SK-N-SH (cell line): ENCODE results near the gene MRFAP1. TPM values are rescaled to one million over a fixed set of nuclear protein-coding genes. Genes with fewer than 3 reads are reported as not detected.

Source experiments
- CTCF ChIA-PET: fragments of 300-600, 350-600 bp; formaldehyde crosslinking; extraction: SDS; loops from one replicate; lab custom pipeline; 2021; lab: Yijun Ruan, JAX
- POLR2A ChIA-PET: fragments of 350-600 bp; sonication (Branson Sonifier 250); formaldehyde crosslinking; extraction: SDS; loops from one replicate; lab custom pipeline; 2020; ENCODE audit warnings: antibody characterized with exemption, inconsistent platforms; lab: Yijun Ruan, JAX
- DNase-seq: peaks from one replicate; pipeline ENCODE4 v3.0.0; 2012
- H2AFZ ChIP-seq: fragments of 200-600 bp; sonication (generic); 2 replicates; pipeline ENCODE4 v1.8.1; 2016; ENCODE audit warnings: antibody characterized with exemption, mild to moderate bottlenecking, low read depth
- H3F3A ChIP-seq: fragments of 200-600 bp; sonication (generic); replicated peaks from 2 replicates; pipeline ENCODE3; 2016; ENCODE audit warnings: antibody characterized with exemption, mild to moderate bottlenecking; ENCODE audit not compliant: insufficient read depth
- H3K27ac ChIP-seq, 2 experiments: fragments of 200-500 bp in 1 of 2; fragments of 200-600 bp in 1 of 2; sonication (Bioruptor generic) in 1 of 2; sonication (generic), shearing (Covaris generic) in 1 of 2; 2 replicates each; pipeline versions ENCODE4 v1.5.1 to v1.6.1; 2014 to 2016; ENCODE audit warnings: low read depth in 2 of 2, inconsistent platforms in 1 of 2, low read length in 1 of 2, mild to moderate bottlenecking in 1 of 2, mixed read lengths in 1 of 2
- H3K27me3 ChIP-seq: fragments of 200-600 bp; sonication (generic), shearing (Covaris generic); 2 replicates; pipeline ENCODE4 v1.6.1; 2016; ENCODE audit warnings: mixed run types; ENCODE audit not compliant: insufficient read depth
- H3K36me3 ChIP-seq, 2 experiments: fragments of 200-500 bp in 1 of 2; fragments of 200-600 bp in 1 of 2; sonication (Bioruptor generic) in 1 of 2; sonication (generic) in 1 of 2; replicated peaks in 1 of 2; 2 replicates each; pipeline versions ENCODE3 to v1.5.1; 2014 to 2016; ENCODE audit warnings: low read length in 1 of 2, mild to moderate bottlenecking in 1 of 2; ENCODE audit not compliant: insufficient read depth in 2 of 2, control insufficient read depth in 1 of 2
- H3K4me1 ChIP-seq, 2 experiments: fragments of 200-500 bp in 1 of 2; fragments of 200-600 bp in 1 of 2; sonication (Bioruptor generic) in 1 of 2; sonication (generic), shearing (Covaris generic) in 1 of 2; 2 replicates each; pipeline versions ENCODE4 v1.5.1 to v1.6.1; 2014 to 2016; ENCODE audit warnings: low read depth in 1 of 2, low read length in 1 of 2, mixed run types in 1 of 2; ENCODE audit not compliant: insufficient read depth in 2 of 2, control insufficient read depth in 1 of 2
- H3K4me2 ChIP-seq: fragments of 200-600 bp; sonication (generic), shearing (Covaris generic); 2 replicates; pipeline ENCODE4 v1.6.1; 2017; ENCODE audit warnings: mixed run types
- H3K4me3 ChIP-seq, 2 experiments: fragments of 200-500 bp in 1 of 2; fragments of 200-600 bp in 1 of 2; sonication (Bioruptor generic) in 1 of 2; sonication (generic), shearing (Covaris generic) in 1 of 2; 2 replicates each; pipeline versions ENCODE4 v1.5.1 to v1.8.1; 2014 to 2016; ENCODE audit warnings: low read depth in 2 of 2, inconsistent platforms in 1 of 2, low read length in 1 of 2, mild to moderate bottlenecking in 1 of 2, mixed read lengths in 1 of 2, moderate library complexity in 1 of 2
- H3K79me2 ChIP-seq: fragments of 200-600 bp; sonication (generic); 2 replicates; pipeline ENCODE4 v1.8.1; 2017; ENCODE audit warnings: mild to moderate bottlenecking; ENCODE audit not compliant: insufficient read depth
- H3K9ac ChIP-seq: fragments of 200-600 bp; sonication (generic); 2 replicates; pipeline ENCODE4 v1.6.1; 2017; ENCODE audit warnings: mixed run types
- H3K9me2 ChIP-seq: fragments of 200-600 bp; sonication (generic); 2 replicates; pipeline ENCODE4 v1.6.1; 2017; ENCODE audit warnings: mixed run types
- H3K9me3 ChIP-seq: fragments of 200-600 bp; sonication (generic); 2 replicates; pipeline ENCODE4 v1.6.1; 2017; ENCODE audit warnings: mixed run types, mild to moderate bottlenecking, moderate library complexity
- H4K20me1 ChIP-seq: fragments of 200-600 bp; sonication (generic); 2 replicates; pipeline ENCODE4 v1.6.1; 2017; ENCODE audit warnings: mild to moderate bottlenecking, mixed run types; ENCODE audit not compliant: insufficient read depth
- CTCF ChIP-seq: fragments of 200-600 bp; sonication (generic); IDR thresholded peaks from 2 replicates; pipeline ENCODE4 v1.6.1; 2017; ENCODE audit warnings: antibody characterized with exemption, mild to moderate bottlenecking, moderate library complexity
- FOSL2 ChIP-seq: IDR thresholded peaks from 2 replicates; pipeline ENCODE4 v1.4.0; 2012; ENCODE audit warnings: low read depth, mild to moderate bottlenecking, moderate library complexity, borderline replicate concordance
- FOXJ3 ChIP-seq: sonication (generic); formaldehyde crosslinking; IDR thresholded peaks from 2 replicates; pipeline ENCODE4 v1.5.1; 2020; ENCODE audit warnings: mild to moderate bottlenecking, missing genetic modification reagents
- GATA2 ChIP-seq: sonication (generic); formaldehyde crosslinking; IDR thresholded peaks from 2 replicates; pipeline ENCODE4 v1.5.0; 2020; ENCODE audit warnings: mild to moderate bottlenecking, missing genetic modification reagents
- NRF1 ChIP-seq: IDR thresholded peaks from 2 replicates; pipeline ENCODE4 v1.6.1; 2012; ENCODE audit warnings: low read depth, mild to moderate bottlenecking, low read length
- RCOR1 ChIP-seq: fragments of 150-350 bp; IDR thresholded peaks from 2 replicates; pipeline ENCODE4 v1.6.1; 2017; ENCODE audit warnings: antibody characterized with exemption, low read length
- RXRA ChIP-seq: IDR thresholded peaks from 2 replicates; pipeline ENCODE4 v1.4.0; 2012; ENCODE audit warnings: low read depth, mild to moderate bottlenecking, borderline replicate concordance
- SMC3 ChIP-seq: IDR thresholded peaks from 2 replicates; pipeline ENCODE4 v1.6.1; 2012; ENCODE audit warnings: low read depth, low read length, improper control_type of control experiment
- TAF1 ChIP-seq: IDR thresholded peaks from 2 replicates; pipeline ENCODE4 v1.6.1; 2012; ENCODE audit warnings: low read depth, mild to moderate bottlenecking, low read length, moderate library complexity, borderline replicate concordance
- USF1 ChIP-seq: IDR thresholded peaks from 2 replicates; pipeline ENCODE4 v1.4.0; 2012; ENCODE audit warnings: low read depth, borderline replicate concordance
- YY1 ChIP-seq: IDR thresholded peaks from 2 replicates; pipeline ENCODE4 v1.4.0; 2012; ENCODE audit warnings: low read depth, mild to moderate bottlenecking
- ZBTB33 ChIP-seq: IDR thresholded peaks from 2 replicates; pipeline ENCODE4 v1.4.0; 2012; ENCODE audit warnings: low read depth, borderline replicate concordance
- WGBS: methylation state at CpG from one replicate; pipeline ENCODE4 v1.1.6; 2017; ENCODE audit warnings: low lambda C conversion rate; 5-methylcytosine and 5-hydroxymethylcytosine counted together
- polyA plus RNA-seq, 3 experiments: library from polyadenylated mRNA; depleted of rRNA; stranded (reverse); fragments of >200 nt; gene quantifications; 2 replicates each; pipeline ENCODE4 v1.2.3, GENCODE V29; 2012
- TF ChIP-seq, protein P1 (sequence below): IDR thresholded peaks from 2 replicates; pipeline ENCODE4 v1.4.0; 2012; ENCODE audit warnings: low read depth
- TF ChIP-seq, protein P2 (sequence below): IDR thresholded peaks from 2 replicates; pipeline ENCODE4 v1.6.1; 2012; ENCODE audit warnings: mild to moderate bottlenecking, low read depth, low read length, moderate library complexity

Gene MRFAP1
- polyA plus RNA-seq, 1 of the 3 experiments (the other 2 are of a cell fraction): 416 TPM

DNA sequence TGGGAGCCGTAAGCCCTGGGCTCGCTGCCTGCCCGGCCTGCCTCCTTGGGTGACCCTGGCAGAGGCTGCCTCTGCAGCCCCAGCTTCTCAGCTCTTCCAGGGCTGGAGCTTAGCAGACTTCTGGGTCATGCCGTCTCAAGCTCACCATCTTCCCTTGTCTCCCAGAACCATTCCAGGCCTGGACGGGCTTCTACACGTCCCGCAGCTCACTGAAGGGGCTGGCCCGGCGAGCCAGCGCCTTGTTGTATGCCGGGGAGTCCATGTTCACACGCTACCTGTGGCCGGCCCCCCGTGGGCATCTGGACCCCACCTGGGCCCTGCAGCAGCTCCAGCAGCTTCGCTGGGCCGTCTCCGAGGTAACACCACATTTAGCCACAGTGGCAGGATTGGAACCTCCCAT lies 43.5 kb upstream of the MRFAP1 start:
- no peak overlapping the region for H3K4me2 ChIP-seq
- no peaks in the 10 kb centered on the region for H3K4me1 ChIP-seq
- DNase-seq: no peak
- H3F3A ChIP-seq: no peaks in the 10 kb centered on the region
- WGBS: 89% methylated on average over 13 of the region's 17 CpGs
- peaks cover 2 to 8% of the 10 kb centered on the region in 2 experiments for H3K36me3 ChIP-seq
- ChIA-PET POLR2A (interaction anchor here (0.6 kb wide), 1 partner anchor 77 kb away, joined by 3 read pairs; a partner anchor contains a TSS), CTCF (no interaction called here)
- no peaks in the 10 kb centered on the region for H3K79me2 ChIP-seq
- TF ChIP-seq SMC3: no peak
- H3K9me3 ChIP-seq: no peaks in the 10 kb centered on the region
- no peak overlapping the region for H3K9ac ChIP-seq
- no peak overlapping the region for H2AFZ ChIP-seq
- H3K4me3 ChIP-seq: no peak overlapping the region
- no peak overlapping the region for H3K27ac ChIP-seq
- no peaks in the 10 kb centered on the region for H3K9me2 ChIP-seq
- H4K20me1 ChIP-seq: no peaks in the 10 kb centered on the region
- no peaks in the 10 kb centered on the region for H3K27me3 ChIP-seq

- Histone ChIP-seq H2AFZ (no peak overlapping the region), H3K27me3 (no peaks in the 10 kb centered on the region), H3K9me2 (no peaks in the 10 kb centered on the region), H3K9ac (no peak overlapping the region), H3F3A (no peaks in the 10 kb centered on the region), H4K20me1 (no peaks in the 10 kb centered on the region), H3K36me3 (peaks cover 3 to 7% of the 10 kb centered on the region in 2 experiments), H3K4me2 (no peak overlapping the region), H3K4me1 (no peaks in the 10 kb centered on the region), H3K4me3 (no peak overlapping the region), H3K9me3 (no peaks in the 10 kb centered on the region), H3K79me2 (no peaks in the 10 kb centered on the region), H3K27ac (no peak overlapping the region)
- TF ChIP-seq, protein P1, sequence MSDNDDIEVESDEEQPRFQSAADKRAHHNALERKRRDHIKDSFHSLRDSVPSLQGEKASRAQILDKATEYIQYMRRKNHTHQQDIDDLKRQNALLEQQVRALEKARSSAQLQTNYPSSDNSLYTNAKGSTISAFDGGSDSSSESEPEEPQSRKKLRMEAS: no peak
- TF ChIP-seq RCOR1: no peak
- no peak for TF ChIP-seq CTCF
- no peak for TF ChIP-seq USF1
- no peak for TF ChIP-seq TAF1
- no peak for TF ChIP-seq GATA2
- no peak for TF ChIP-seq NRF1
- no peak for TF ChIP-seq ZBTB33
- TF ChIP-seq FOSL2: no peak
- TF ChIP-seq YY1: no peak
- TF ChIP-seq, protein P2, sequence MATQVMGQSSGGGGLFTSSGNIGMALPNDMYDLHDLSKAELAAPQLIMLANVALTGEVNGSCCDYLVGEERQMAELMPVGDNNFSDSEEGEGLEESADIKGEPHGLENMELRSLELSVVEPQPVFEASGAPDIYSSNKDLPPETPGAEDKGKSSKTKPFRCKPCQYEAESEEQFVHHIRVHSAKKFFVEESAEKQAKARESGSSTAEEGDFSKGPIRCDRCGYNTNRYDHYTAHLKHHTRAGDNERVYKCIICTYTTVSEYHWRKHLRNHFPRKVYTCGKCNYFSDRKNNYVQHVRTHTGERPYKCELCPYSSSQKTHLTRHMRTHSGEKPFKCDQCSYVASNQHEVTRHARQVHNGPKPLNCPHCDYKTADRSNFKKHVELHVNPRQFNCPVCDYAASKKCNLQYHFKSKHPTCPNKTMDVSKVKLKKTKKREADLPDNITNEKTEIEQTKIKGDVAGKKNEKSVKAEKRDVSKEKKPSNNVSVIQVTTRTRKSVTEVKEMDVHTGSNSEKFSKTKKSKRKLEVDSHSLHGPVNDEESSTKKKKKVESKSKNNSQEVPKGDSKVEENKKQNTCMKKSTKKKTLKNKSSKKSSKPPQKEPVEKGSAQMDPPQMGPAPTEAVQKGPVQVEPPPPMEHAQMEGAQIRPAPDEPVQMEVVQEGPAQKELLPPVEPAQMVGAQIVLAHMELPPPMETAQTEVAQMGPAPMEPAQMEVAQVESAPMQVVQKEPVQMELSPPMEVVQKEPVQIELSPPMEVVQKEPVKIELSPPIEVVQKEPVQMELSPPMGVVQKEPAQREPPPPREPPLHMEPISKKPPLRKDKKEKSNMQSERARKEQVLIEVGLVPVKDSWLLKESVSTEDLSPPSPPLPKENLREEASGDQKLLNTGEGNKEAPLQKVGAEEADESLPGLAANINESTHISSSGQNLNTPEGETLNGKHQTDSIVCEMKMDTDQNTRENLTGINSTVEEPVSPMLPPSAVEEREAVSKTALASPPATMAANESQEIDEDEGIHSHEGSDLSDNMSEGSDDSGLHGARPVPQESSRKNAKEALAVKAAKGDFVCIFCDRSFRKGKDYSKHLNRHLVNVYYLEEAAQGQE: no peak
- no peak for TF ChIP-seq FOXJ3 (CRISPR knock-in tag)
- no peak for TF ChIP-seq SMC3
- no peak for TF ChIP-seq RXRA
- no peak for DNase-seq
- POLR2A ChIA-PET: no interaction called here
- CTCF ChIA-PET: interaction anchor here (0.9 kb wide), 2 partner anchors 13 to 50 kb away, joined by 3 read pairs; no protein-coding TSS in a partner anchor
- 100% methylated on average over 1 of the region's 10 CpGs for WGBS
These were observed 42.4 kb upstream of the MRFAP1 start for GRCh38 chr4:6598127-6598526.
